ENCODE data around the gene NEDD8.

The NEDD8 gene

DNA sequence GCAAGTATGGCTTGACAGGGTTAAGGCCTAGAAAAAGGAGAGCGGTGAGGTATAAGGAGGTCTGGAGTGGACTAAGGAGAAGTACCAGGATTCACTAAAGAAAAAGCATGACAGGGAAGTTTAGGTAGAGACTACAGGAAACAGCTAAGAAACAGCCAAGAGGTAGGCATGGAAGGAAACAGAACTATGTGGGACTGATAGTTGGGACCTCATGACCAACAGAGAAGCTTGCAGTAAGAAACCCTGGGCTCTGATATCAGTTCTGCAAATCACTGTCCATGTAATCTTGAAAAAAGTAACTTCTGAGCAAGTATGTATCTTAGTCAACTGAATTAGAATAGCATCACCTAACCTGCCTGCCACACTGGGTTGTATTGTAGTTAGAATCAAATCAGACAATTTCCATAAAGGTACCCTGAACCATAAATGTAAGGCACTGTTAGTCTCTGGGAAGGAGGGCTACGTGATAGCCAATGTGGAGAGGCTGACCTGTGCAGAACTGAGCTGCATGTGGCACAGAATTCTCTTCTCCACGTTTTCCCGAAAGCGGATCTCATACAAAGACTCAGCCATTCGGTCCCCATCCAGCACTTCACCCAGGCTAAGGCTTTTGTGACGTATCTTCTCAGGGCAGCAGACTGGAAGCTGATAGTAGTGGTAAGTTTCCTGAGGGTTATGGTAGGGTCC is 37.8 kb downstream of the NEDD8 start:
- no peak for DNase-seq

DNA sequence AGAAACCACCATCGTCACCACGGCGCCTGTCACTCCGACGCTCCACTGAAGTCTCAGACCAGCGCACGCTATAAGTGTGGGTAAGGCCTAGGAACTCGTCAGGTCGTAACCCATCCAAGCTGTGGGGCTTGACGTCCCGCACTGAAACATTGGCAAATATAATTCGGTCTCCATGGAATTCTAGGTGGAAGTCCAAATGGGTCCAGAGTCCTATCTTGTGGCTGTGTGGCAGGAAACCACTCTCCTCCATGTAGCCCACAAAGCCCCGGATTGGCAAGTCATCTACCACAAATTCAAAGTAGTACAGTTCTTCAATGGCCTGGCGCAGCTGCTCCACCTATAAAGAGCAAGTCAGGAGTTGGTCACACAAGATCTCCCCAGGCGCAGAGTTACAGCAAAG is 39.2 kb downstream of the NEDD8 start:
- DNase-seq: no peak

DNA sequence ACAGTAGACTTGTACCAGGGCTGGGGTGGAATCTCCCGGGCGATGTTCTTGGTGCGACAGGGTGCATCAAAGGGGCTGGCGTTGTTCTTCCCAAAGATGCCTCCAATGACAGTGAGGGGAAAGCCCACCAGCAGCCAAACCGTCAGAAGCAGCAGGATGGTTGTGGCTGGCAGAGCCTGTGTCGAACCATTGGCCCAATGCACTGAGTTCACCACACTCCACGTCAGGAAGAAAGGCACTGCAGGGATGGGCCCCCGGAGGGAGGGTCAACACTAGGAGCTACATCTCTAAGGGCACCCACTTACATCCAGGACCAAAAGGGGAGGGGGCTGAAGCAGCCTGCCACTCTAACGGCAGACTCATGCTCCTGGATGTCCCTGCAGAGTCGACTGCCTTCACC is 41.8 kb downstream of the NEDD8 start:
- DNase-seq: no peak

DNA sequence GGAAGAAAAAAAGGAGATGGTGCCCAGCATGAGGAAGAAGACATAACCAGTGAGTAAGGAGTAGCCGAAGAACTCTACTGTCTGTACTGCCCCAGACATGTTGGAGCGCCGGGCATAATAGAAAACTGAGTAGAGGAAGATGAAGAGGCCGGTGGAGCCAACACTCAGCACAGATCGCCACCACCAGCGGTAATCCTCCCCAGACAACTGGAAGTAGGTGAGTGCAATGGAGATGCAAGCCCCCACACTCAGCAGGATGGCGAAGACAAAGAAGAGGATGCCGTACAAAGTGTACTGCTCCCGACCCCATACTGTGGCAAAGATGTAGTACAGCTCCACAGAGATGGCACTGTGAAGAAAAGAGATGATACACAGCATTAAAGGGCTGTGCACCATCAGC is 42.7 kb downstream of the NEDD8 start:
- DNase-seq: no peak

DNA sequence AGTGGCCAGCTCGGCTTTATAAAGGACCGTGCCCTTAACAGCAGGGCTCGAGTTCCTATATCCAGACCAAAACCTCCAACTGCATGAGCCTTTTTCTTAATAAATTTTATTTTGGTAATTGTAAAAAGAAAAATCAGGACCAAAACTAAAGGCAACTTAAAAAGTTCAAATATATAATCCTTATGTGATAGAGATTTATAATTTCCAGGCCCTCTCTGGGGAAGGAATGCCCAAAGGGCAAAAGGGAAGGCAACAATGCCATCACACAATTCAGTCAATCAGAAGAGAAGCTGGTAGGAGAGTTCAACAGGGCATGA is 43.1 kb downstream of the NEDD8 start:
- no peak for DNase-seq

DNA sequence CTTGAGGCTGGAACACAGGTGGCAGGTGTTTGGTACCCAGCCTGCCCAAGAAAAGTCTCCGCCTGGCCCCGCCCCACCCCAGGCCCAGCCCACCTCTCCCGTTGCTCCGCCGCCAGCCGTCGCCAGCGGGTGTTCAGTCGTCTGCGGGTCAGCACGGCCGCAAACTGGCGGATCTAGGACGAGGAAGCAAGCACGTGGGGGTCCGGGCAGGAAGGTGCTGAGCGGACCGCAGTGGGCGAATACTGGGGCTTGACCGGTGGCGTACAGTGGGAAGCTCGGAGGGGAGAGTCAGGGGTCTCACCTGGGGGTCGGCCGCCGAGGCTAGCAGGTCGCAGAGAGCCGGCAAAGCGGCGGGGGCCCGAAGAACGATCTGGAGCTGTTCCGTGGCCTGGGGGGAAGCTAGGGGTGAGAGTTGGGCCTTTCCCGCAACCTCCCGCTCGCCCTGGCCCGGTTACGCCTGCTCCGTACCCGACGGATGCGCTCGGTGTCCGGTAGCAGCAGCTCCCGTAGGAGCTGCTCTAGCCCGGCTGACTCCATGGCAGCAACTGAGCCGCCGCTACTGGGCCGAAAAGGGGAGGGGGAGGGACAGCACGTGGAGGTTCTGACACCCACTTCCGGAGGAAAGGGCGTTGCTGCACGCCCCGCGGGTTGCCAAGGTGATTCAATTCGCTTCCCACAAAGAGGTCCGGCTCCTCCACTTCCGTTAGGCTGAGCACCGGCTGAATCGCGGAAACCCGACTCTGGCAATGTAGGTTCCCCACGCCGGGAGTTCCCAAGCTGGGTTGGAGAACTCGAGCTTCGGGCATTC is 43.7 kb downstream of the NEDD8 start, which contains the start of gene IPO4:
Gene IPO4, minus strand, starts transcription at position 566 of the 808 bp plus-strand sequence. Its CDS starts 29 bp downstream, at position 537.
- DNase-seq: peak; percentile 96

DNA sequence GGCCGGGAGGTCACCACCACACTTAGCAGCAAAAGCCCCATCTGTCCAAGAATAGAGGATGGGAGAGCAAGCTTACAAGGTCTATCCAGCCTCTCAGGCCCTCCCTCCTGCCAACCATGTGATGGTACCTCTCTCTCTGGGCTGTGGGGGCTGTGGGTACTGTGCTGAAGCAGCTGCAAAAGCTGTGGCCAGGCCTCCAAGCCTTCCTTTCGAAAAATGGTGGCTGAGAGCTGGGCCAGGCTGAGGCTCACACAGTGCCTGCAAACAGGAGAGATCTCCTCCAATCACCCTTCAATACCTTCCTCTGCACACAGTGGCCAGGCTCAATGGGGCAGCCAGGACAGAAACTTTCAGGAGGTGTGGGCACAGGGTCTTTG is 44.6 kb downstream of the NEDD8 start:
- DNase-seq: no peak

DNA sequence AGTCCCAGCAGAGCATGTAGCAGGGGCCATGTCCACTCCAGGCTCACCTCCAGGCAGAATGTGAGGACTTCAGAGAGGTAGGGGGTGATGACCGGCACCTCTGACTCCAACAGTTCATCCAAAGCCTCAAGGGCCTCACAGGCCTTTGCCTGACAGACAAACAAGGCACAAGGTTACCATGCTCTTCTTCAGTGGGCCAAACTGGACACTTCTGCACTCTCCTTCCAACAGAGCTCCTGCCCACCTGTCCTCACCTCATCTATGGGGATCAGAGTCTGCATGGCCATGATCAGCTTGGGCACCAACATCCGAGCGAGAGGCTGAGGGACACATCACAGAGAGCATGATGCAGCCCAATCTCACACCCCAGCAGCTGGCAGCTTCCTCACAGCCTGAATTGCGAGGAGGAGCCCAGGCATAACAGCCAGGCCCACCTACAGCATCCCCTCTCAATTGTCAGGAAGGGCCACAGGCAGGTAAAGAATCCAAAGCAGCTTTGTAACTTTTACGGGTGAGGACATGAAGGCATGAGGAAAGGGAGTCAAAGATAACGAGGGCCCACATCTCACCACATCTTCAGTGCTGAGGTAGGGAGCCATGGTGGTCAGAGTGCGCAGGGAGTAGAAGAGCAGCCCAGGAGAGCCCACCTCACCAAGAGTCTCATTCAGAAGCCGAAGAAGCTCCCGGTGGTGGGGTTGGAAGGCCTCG is 45.2 kb downstream of the NEDD8 start:
- no peak for DNase-seq

DNA sequence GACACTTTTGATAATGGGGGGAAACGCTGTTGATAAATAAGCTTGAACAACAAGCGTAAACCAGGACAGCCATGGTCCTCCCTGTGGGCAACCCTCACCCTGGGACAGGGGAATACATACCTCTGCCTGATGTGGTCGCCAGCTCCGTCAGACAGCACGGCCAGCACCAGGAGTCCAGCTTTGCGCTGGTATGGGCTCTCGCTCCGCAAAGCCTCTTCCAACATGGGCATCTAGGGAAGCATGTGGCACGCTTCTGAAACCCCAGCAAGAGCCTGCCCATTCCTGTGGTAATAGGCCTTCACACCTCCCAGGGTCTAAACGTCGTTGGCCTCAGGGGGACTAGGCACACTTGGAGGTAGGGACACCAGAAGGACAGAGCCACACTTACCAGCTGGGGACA is 46.4 kb downstream of the NEDD8 start:
- DNase-seq: no peak

DNA sequence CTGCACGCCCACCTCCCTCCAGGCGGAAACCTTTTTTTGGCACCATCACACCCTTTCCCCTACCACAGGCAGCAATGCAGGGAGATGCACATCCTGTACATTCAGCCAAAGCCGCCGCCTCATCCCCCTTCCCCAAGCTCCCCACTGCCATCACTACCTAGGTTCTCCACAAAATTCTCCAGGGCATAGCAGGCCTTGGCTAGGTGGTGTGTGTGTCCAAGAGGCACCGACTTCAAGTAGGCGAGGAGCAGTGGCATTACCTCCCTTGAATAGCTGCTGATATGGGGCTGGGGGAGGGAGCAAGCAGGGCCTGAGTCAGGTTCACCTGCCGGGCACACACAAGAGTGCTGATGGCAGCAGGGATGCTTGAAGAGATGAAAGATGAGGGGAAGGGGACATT is 47.1 kb downstream of the NEDD8 start:
- no peak for DNase-seq

DNA sequence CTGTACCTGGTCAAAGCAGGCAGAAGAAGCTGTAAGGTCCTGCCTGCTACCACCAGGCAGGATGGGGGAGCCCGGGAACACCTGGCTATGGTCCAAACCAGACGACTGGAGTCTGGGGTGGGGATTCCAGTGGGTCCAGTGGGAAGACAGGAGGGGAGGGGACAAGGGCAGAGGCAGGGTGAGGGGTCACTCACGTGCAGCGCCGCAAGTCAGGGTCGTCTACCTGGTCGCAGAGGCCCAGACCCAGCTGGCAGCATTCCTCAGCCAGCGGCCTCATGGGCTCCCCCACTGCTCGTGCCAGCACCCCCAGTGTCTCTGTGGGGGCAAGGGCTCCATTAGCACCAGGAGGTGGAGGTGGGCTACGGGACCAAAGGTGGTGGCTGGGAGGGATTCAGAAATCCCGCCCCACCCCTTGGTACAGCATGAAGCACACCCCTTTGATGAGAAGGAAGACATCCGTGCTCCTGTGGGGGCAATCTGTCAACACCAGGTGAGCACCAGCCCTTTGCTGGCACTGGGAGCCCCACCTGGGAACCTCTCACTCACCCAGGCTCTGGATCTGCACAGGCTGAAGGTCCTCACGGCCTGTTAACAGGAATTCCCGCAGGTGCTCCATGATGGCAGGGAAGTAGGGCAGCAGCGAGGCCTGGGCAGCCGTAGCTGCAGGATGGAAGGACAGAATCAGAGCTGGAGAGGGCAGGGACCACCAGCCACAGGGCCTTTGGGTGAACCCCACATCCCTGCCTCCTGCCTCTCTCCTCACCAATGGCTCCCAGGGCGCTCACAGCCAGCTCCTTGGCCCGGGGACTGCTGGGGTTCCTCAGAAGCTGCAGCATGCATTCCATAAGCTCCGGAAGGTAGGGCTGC is 47.8 kb downstream of the NEDD8 start:
- DNase-seq: no peak

DNA sequence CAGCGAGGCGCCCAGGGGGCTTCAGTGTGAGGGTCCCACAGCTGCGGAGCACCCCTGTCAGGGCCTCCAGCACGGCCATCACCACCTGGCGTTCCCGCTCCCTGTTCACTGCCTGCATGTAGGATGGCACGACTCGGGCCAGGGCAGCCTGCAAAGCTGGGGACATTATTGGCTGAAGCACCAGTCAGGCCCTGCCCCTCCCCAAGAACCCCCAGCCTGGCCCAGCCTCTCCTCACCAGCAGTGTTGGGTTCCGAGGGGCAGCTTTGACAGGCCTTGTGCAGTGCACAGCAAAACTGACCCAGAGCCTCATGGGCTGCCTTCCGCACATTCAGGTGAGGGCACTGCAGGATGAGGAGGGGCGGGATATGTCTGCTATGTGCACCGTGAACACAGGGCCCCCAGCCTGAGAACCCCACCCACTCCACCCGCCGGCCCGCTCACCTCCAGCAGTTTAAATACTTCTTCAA is 49.1 kb downstream of the NEDD8 start:
- no peak for DNase-seq

DNA sequence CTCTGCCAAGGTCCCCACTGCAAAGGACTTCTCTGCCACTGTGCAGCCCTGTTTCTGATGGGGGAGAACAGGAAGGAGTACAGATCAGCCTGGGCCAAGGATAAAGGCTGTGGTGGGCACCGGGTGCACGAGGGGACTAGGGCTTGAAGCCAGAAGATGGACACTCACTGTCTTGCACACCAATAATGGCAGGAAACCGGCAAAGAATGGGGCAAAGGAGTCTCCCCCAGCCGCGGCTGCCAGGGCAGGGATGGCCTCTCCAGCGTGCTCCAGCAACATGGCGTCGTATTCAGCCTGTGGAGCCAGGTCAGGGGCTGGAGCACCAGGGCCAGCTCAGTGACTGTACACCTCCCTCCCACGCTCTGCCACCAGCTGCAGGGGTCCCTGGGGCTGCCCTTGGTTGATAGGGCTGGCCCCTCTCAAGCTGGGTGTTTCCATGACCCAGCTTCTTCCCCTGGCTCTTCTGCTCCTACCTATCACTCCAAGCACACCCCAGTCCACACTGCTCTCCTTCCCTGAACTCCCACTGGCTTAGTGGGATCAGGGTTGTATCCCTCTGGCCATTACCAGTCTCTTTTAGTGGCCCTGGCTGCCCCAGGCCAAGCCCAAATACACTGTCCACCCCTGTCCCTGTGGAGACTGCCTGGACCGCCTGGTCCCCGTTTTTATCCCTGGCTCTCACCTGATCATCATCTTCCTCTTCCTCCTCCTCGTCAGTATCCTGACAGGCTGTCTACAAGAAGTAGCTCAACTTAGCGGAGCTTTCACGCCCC is 49.9 kb downstream of the NEDD8 start:
- DNase-seq: no peak

DNA sequence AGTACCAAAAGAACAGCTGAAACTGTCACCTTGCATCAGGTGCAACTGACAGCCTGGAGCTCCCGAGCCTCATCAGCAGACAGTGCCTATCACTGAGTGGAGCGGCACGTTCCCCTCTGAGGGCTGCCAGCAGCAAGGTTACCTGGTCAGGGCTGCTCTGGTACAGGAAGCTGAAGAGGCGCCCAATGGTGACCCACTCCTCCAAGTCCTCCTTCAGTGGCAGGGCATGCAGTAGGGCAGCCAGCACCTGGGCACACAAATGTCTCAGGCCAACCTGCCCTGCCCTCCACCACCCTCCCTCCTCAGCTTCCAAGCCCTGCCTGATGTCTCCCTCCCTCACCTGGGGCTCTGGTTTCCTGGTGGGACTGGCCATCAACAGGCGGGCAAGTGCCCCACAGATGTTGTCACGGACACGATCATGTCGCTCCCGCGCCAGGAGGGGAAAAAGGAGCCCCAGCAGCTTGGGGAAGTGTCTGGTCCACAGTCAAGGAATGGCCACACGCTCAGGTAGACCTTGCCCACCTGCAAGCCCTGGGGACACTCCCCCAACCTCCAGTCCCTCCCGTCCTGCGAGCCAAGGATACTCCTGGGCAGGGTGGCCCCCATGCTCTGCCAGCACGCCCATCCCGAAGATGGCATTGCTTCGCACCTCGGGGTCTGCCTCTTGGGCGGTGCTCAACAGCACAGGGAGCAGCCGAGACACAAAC is 50.6 kb downstream of the NEDD8 start:
- no peak for DNase-seq

DNA sequence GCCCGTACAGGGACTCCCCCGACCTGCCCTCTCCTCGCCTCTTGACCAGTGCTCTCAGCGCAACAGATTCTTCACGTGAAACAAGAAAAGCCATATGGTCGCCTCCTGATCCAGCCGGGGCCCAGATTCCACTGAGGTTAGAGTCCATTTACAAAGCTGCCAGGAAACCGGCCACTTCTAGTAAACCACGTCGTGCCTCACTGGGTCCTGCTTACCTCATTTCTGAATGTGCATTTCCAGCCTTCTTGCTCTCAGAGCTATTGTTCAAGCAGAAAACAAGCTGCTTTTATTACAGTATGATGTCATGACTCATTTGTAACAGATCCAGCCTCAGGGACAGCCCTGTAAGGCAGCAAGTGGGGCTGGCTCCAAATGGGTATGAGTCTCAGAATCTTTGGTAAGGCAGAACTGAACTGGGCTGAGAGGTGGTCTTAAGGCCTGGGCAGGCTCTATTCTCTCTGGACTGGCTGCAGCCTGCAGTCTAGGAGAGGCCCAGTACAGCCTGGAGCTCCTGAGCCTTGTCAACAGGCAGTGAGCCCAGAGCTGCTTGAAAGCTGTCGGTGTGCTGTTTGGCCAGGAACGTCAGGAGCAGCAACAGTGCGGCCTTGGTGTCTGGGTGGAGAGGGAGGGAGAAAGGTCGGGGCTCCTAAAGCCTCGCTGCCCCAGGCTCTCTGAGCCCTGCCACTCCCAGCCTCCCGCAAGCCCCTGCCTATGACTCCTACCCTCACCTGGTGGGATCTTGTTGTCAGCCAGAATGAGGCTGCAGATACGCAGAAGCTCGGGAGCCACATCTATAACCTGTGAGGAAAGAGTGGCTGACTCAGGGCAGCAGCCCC is 52.0 kb downstream of the NEDD8 start:
- no peak for DNase-seq

DNA sequence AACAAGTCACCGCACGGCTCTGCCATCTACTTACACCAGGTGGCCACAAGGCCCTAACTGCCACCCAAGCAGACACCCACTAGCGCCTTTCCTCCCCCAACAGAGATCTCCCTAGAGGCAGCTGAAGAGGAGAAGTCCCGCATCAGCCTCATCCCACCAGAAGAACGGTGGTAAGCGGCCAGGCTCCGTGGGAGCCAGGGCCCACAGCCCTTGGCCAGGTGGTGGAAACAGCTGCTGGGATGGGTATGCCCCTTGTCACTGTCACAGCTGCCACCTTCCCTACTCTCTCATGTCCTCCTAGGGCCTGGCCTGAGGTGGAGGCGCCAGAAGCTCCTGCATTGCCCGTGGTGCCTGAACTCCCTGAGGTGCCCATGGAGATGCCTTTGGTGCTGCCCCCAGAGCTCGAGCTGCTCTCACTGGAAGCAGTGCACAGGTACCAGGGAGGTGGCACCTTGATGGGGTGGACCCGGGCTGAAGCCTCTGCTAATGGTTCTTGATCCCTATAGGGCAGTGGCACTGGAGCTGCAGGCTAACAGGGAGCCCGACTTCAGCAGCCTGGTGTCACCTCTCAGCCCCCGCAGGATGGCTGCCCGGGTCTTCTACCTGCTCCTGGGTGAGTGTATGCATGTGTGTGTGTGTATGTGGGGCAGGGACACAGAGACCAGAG is 52.7 kb downstream of the NEDD8 start:
- no peak for DNase-seq

DNA sequence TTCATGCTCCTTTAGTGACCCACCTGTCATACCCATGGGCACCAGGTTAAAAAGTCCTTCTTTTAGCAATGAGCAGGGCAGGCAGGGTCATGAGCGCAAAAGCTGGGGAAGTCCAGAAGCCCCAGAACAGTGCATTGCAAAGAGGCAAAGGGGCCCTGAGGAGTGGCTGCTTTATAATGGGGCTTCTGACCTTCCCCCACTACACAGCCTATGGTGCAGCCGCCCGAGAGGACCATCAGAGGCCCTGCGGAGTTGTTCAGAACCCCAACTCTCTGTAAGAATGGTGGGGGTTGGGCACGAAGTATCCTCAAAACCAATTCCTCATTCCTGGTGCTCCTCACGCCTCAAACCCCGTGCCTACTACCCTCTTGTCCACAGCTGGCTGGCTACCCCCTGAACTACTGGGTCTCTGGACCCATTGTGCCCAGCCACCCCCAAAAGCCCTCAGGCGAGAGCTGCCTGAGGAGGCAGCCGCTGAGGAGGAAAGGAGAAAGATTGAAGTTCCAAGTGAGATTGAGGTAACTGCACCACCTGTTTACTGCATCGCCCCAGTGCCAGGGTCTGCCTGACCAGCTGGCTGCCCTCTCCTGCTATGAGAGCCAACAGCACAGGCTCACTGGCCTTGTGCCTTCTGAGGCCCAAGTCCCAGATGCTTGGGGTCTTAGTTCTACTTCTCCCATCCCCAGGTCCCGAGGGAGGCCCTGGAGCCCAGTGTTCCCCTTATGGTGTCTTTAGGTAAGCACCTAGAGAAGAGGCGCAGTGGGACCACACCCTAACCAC is 53.6 kb downstream of the NEDD8 start:
- no peak for DNase-seq

DNA sequence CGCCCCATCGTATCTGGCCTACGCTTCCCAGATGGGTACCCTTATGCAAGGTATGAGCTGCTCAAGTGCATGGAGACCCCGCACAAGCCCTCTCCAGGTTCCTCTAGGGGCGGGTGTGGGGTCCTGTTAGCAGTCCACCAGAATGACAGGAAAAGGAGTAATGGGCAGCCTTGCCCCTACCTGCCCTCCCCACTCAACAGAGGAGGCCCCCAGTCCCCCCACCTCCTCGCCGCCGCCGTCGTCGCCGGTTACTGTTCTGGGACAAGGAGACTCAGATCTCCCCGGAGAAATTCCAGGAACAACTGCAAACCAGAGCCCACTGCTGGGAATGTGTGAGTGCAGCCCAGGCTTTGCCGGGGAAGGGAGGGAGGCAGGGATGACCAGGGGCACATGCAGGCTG is 54.3 kb downstream of the NEDD8 start:
- DNase-seq: no peak
